PC-3 (cell line): ENCODE measurements around the gene ST3GAL2. TPM values are rescaled to one million over a fixed set of nuclear protein-coding genes. Genes with fewer than 3 reads are reported as not detected.

Experiments
- ATAC-seq: fragments of 200-7000 bp; cut with Tn5 transposase; 2 replicates; pipeline ENCODE4 v1.9.1; 2020; ENCODE audit warnings: mild to moderate bottlenecking, moderate library complexity
- BruUV-seq: library from RNA; stranded (reverse); fragments of 400-500 nt; replicated peaks from 2 replicates; lab custom pipeline; 2021; lab: Mats Ljungman, UMichigan
- CTCF ChIA-PET: fragments of 300-600 bp; sonication (Branson Sonifier 250); formaldehyde crosslinking; loops from one replicate; lab custom pipeline; 2022; ENCODE audit warnings: antibody characterized with exemption; lab: Charles Lee
- POLR2A ChIA-PET: fragments of 300-600 bp; sonication (Branson Sonifier 250); formaldehyde crosslinking; loops from one replicate; lab custom pipeline; 2022; ENCODE audit warnings: antibody characterized with exemption; ENCODE audit not compliant: unreplicated experiment; lab: Charles Lee
- DNase-seq: peaks from one replicate; pipeline ENCODE4 v3.0.0-alpha.2; 2015
- H2AFZ ChIP-seq: fragments of 300-600 bp; sonication (generic); 2 replicates; pipeline ENCODE4 v1.6.0; 2016; ENCODE audit warnings: antibody characterized with exemption, low read length
- H3F3A ChIP-seq: fragments of 300-600 bp; sonication (generic); one replicate; pipeline ENCODE4 v1.6.0; 2017; ENCODE audit warnings: antibody characterized with exemption, low read length, control low read depth, mild to moderate bottlenecking; ENCODE audit not compliant: unreplicated experiment
- H3K27ac ChIP-seq: fragments of 300-600 bp; sonication (generic); 2 replicates; pipeline ENCODE4 v1.5.1; 2016; ENCODE audit warnings: mild to moderate bottlenecking, low read length
- H3K27me3 ChIP-seq: fragments of 300-600 bp; sonication (generic); 2 replicates; pipeline ENCODE4 v1.6.1; 2016; ENCODE audit warnings: low read length, mixed read lengths
- H3K36me3 ChIP-seq: fragments of 300-600 bp; sonication (generic); 2 replicates; pipeline ENCODE4 v1.6.1; 2016; ENCODE audit warnings: low read depth, mixed run types, low read length, mixed read lengths
- H3K4me1 ChIP-seq: fragments of 300-600 bp; sonication (generic); 2 replicates; pipeline ENCODE4 v1.5.1; 2016; ENCODE audit warnings: low read length; ENCODE audit not compliant: insufficient read depth
- H3K4me2 ChIP-seq: fragments of 300-600 bp; sonication (generic); 2 replicates; pipeline ENCODE4 v1.6.0; 2016; ENCODE audit warnings: low read length
- H3K4me3 ChIP-seq: fragments of 300-600 bp; sonication (generic); 2 replicates; pipeline ENCODE4 v1.5.1; 2016; ENCODE audit warnings: mild to moderate bottlenecking, low read length, mixed read lengths
- H3K79me2 ChIP-seq: fragments of 300-600 bp; sonication (generic); 2 replicates; pipeline ENCODE4 v1.6.1; 2017; ENCODE audit warnings: low read length, mixed read lengths
- H3K9ac ChIP-seq: fragments of 300-600 bp; sonication (generic); 2 replicates; pipeline ENCODE4 v1.6.0; 2016; ENCODE audit warnings: mild to moderate bottlenecking, low read length
- H3K9me2 ChIP-seq: fragments of 300-600 bp; sonication (generic); replicated peaks from 2 replicates; pipeline ENCODE4 v1.6.1; 2016; ENCODE audit warnings: mixed run types, low read length, mixed read lengths
- H3K9me3 ChIP-seq: fragments of 300-600 bp; sonication (generic); 2 replicates; pipeline ENCODE4 v1.6.1; 2016; ENCODE audit warnings: low read length, mixed read lengths
- H4K20me1 ChIP-seq: fragments of 300-600 bp; sonication (generic); 2 replicates; pipeline ENCODE4 v1.6.1; 2016; ENCODE audit warnings: low read length, mixed read lengths
- CTCF ChIP-seq: fragments of 300-600 bp; sonication (generic); conservative IDR thresholded peaks from 2 replicates; pipeline ENCODE4 v1.5.1; 2017; ENCODE audit warnings: antibody characterized with exemption, low read depth, mild to moderate bottlenecking, low read length
- EZH2 ChIP-seq: fragments of 300-600 bp; sonication (generic); IDR thresholded peaks from one replicate; pipeline ENCODE4 v1.6.1; 2017; ENCODE audit warnings: antibody characterized with exemption, mild to moderate bottlenecking, low read length; ENCODE audit not compliant: unreplicated experiment
- EZH2phosphoT487 ChIP-seq: fragments of 300-600 bp; sonication (generic); IDR thresholded peaks from 2 replicates; pipeline ENCODE4 v1.6.1; 2018; ENCODE audit warnings: mild to moderate bottlenecking, antibody characterized with exemption, low read length, borderline replicate concordance
- intact Hi-C: fragments of 100-400 bp; cut with micrococcal nuclease; formaldehyde crosslinking; loops from 2 replicates; pipeline ENCODE4 v1.9.0; 2023
- total RNA-seq: library from RNA; depleted of rRNA; stranded (reverse); fragments of >200 nt; gene quantifications from 2 replicates; pipeline ENCODE4 v1.2.3, GENCODE V29; 2014

The ST3GAL2 gene
- total RNA-seq, 1 experiment from 2014 or later, result 9.8 TPM

GRCh38 chr16:70348991-70349390 lies 89.9 kb downstream of the ST3GAL2 start:
- no peaks in the 10 kb centered on the region for H3K9me2 ChIP-seq
- H3F3A ChIP-seq, result no peaks in the 10 kb centered on the region
- CTCF ChIA-PET, result no interaction called here
- intact Hi-C loops, result no loop called here
- H3K27ac ChIP-seq, result no peak overlapping the region
- H3K4me1 ChIP-seq, result peaks cover 9% of the 10 kb centered on the region; the same call in 1 of the 2 replicates
- H4K20me1 ChIP-seq, result no peaks in the 10 kb centered on the region
- H2AFZ ChIP-seq, result no peak overlapping the region
- no peaks in the 10 kb centered on the region for H3K9me3 ChIP-seq
- no peak overlapping the region for H3K4me3 ChIP-seq
- POLR2A ChIA-PET, result no interaction called here
- no peaks in the 10 kb centered on the region for H3K27me3 ChIP-seq
- no peak for TF ChIP-seq CTCF
- no TSS peak for BruUV-seq
- H3K9ac ChIP-seq, result no peak overlapping the region
- ATAC-seq (no peak), DNase-seq (no peak)
- H3K4me2 ChIP-seq, result no peak overlapping the region
- H3K79me2 ChIP-seq, result peaks cover 47% of the 10 kb centered on the region
- 0 out of 2 replicates have a peak, but pooled peaks cover 2% of the 10 kb centered on the region for H3K36me3 ChIP-seq

DNA sequence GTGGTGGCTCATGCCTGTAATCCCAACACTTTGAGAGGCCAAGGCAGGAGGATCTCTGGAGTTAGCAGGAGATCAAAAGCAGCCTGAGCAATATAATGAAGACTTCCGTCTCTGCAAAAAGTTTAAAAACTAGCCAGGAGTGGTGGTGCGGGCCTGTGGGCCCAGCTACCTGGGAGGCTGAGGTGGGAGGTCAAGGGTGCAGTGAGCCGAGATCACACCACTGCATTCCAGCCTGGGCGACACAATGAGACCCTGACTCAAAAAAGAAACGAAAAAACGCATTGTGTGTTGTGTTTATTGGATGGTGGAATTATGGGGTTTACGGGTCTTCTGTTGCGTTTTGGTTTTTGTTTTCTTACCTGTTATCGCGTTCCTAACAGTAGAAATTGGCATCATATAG lies 93.1 kb downstream of the ST3GAL2 start:
- H2AFZ ChIP-seq, result peak overlapping the region; percentile 67; the same call in 1 of the 2 replicates
- DNase-seq (no peak), ATAC-seq (no peak)
- no peaks in the 10 kb centered on the region for H3K27me3 ChIP-seq
- H3K4me3 ChIP-seq, result peak overlapping the region; percentile 91
- no peaks in the 10 kb centered on the region for H3K9me3 ChIP-seq
- H3K4me1 ChIP-seq, result peaks cover 9% of the 10 kb centered on the region; the same call in 1 of the 2 replicates
- TSS peak; percentile 85 for BruUV-seq
- no peaks in the 10 kb centered on the region for H3F3A ChIP-seq
- H3K36me3 ChIP-seq, result no peaks in the 10 kb centered on the region
- no peaks in the 10 kb centered on the region for H4K20me1 ChIP-seq
- intact Hi-C loops, result loop anchor here (2.0 kb wide), 1 partner anchor 47 kb away; the partner anchor contains the start of gene DDX19B
- peaks cover 43% of the 10 kb centered on the region for H3K79me2 ChIP-seq
- H3K9me2 ChIP-seq, result no peaks in the 10 kb centered on the region
- peak overlapping the region; percentile 96 for H3K4me2 ChIP-seq
- H3K27ac ChIP-seq, result 0 out of 2 replicates have a peak overlapping the region, but pooled peaks have one; percentile 47
- ChIA-PET POLR2A (interaction anchor here (1.1 kb wide), 1 partner anchor 43 kb away, joined by 4 read pairs; no protein-coding TSS in a partner anchor), CTCF (no interaction called here)
- H3K9ac ChIP-seq, result peak overlapping the region; percentile 95
- TF ChIP-seq EZH2phosphoT487, result no peak
- no peak for TF ChIP-seq EZH2
- no peak for TF ChIP-seq CTCF

- intact Hi-C loops, result no loop called here
- Histone ChIP-seq H3K9me3 (no peaks in the 10 kb centered on the region), H3K9me2 (no peaks in the 10 kb centered on the region), H4K20me1 (no peaks in the 10 kb centered on the region), H3K4me2 (no peak overlapping the region), H3K9ac (no peak overlapping the region), H3K4me3 (no peak overlapping the region), H3K27me3 (no peaks in the 10 kb centered on the region), H3F3A (no peaks in the 10 kb centered on the region), H3K4me1 (peaks cover 5% of the 10 kb centered on the region; the same call in 1 of the 2 replicates), H3K36me3 (no peaks in the 10 kb centered on the region), H2AFZ (no peak overlapping the region), H3K79me2 (peaks cover 9% of the 10 kb centered on the region), H3K27ac (no peak overlapping the region)
- POLR2A ChIA-PET, result no interaction called here
- no TSS peak for BruUV-seq
- ATAC-seq, result no peak
- DNase-seq, result no peak
- CTCF ChIA-PET, result no interaction called here
- TF ChIP-seq CTCF (no peak), EZH2phosphoT487 (no peak), EZH2 (no peak)
Observed at GRCh38 chr16:70342016-70342415, 96.9 kb downstream of the ST3GAL2 start.
